CD14-positive monocyte (primary cell): ENCODE measurements around the gene ARHGAP20. TPM values are rescaled to one million over a fixed set of nuclear protein-coding genes. Genes with fewer than 3 reads are reported as not detected.
A peak's percentile ranks its signal among the peaks of the same experiment; 100 is the strongest.

Experiments
- DNase-seq, 3 donors: peaks; one replicate each; pipeline ENCODE4 v3.0.0-alpha.2; 2011 to 2022
- H2AFZ ChIP-seq: 2 replicates; pipeline ENCODE4 v1.6.0; 2012; ENCODE audit warnings: mild to moderate bottlenecking, low read depth, low read length, inconsistent platforms; ENCODE audit not compliant: insufficient read depth, poor library complexity, severe bottlenecking
- H3K27ac ChIP-seq, 2 donors: 1 replicate in 1 of 2; 2 replicates in 1 of 2; pipeline ENCODE4 v1.5.1; 2012 to 2013; ENCODE audit warnings: low read length in 2 of 2, control low read depth in 1 of 2, inconsistent platforms in 1 of 2, low read depth in 1 of 2, mild to moderate bottlenecking in 1 of 2
- H3K27me3 ChIP-seq, 2 donors: one replicate each; pipeline versions ENCODE4 v1.6.0 to v1.6.1; 2011 to 2013; ENCODE audit warnings: low read length in 2 of 2; ENCODE audit not compliant: control insufficient read depth in 2 of 2, insufficient read depth in 2 of 2
- H3K36me3 ChIP-seq, 2 donors: replicated peaks in 1 of 2; 1 replicate in 1 of 2; 2 replicates in 1 of 2; pipeline versions ENCODE4 v1.5.1 to v1.6.1; 2012 to 2013; ENCODE audit warnings: low read length in 2 of 2, control low read depth in 1 of 2, inconsistent platforms in 1 of 2, mild to moderate bottlenecking in 1 of 2; ENCODE audit not compliant: insufficient read depth in 2 of 2, control insufficient read depth in 1 of 2
- H3K4me1 ChIP-seq, 2 donors: 1 replicate in 1 of 2; 2 replicates in 1 of 2; pipeline versions ENCODE4 v1.5.1 to v1.6.1; 2012 to 2013; ENCODE audit warnings: low read length in 2 of 2, control low read depth in 1 of 2, inconsistent platforms in 1 of 2, mild to moderate bottlenecking in 1 of 2, moderate library complexity in 1 of 2; ENCODE audit not compliant: insufficient read depth in 2 of 2, control insufficient read depth in 1 of 2
- H3K4me2 ChIP-seq: replicated peaks from 2 replicates; pipeline ENCODE3; 2012; ENCODE audit warnings: low read length, moderate library complexity, mild to moderate bottlenecking; ENCODE audit not compliant: poor library complexity, severe bottlenecking; ENCODE audit errors: extremely low read depth
- H3K4me3 ChIP-seq, 3 experiments: fragments of 200-600 bp in 1 of 3; sonication (generic) in 1 of 3; replicated peaks in 1 of 3; 1 replicate in 2 of 3; 2 replicates in 1 of 3; pipeline ENCODE4 v1.5.1; 2011 to 2013; ENCODE audit warnings: low read length in 3 of 3, mild to moderate bottlenecking in 3 of 3, control low read depth in 2 of 3, low read depth in 2 of 3, inconsistent platforms in 1 of 3, moderate library complexity in 1 of 3
- H3K79me2 ChIP-seq: 2 replicates; pipeline ENCODE4 v1.6.0; 2012; ENCODE audit warnings: mild to moderate bottlenecking, control low read depth, inconsistent platforms, low read length, moderate library complexity; ENCODE audit not compliant: insufficient read depth
- H3K9ac ChIP-seq: 2 replicates; pipeline ENCODE4 v1.6.0; 2017; ENCODE audit warnings: low read length, mild to moderate bottlenecking; ENCODE audit not compliant: insufficient read depth, poor library complexity, severe bottlenecking
- H3K9me3 ChIP-seq, 2 donors: replicated peaks in 1 of 2; 1 replicate in 1 of 2; 2 replicates in 1 of 2; pipeline versions ENCODE4 v1.5.1 to v1.6.1; 2012 to 2013; ENCODE audit warnings: low read length in 2 of 2, control low read depth in 1 of 2; ENCODE audit not compliant: control insufficient read depth in 1 of 2, insufficient read depth in 1 of 2
- H4K20me1 ChIP-seq: 2 replicates; pipeline ENCODE4 v1.6.0; 2012; ENCODE audit warnings: mild to moderate bottlenecking, low read length, control low read depth, moderate library complexity; ENCODE audit not compliant: insufficient read depth
- H3K27ac Mint-ChIP-seq, 7 donors: one replicate each; pipeline ENCODE4 v1.8.0; 2020; ENCODE audit warnings: mild to moderate bottlenecking in 7 of 7, mixed read lengths in 7 of 7, moderate library complexity in 6 of 7, inconsistent platforms in 2 of 7
- H3K27me3 Mint-ChIP-seq, 3 donors: one replicate each; pipeline ENCODE4 v1.8.0; 2021 to 2022; ENCODE audit warnings: low read depth in 3 of 3, mild to moderate bottlenecking in 3 of 3, mixed read lengths in 3 of 3, moderate library complexity in 3 of 3, inconsistent platforms in 1 of 3
- H3K36me3 Mint-ChIP-seq, 2 donors: one replicate each; pipeline ENCODE4 v1.8.0; 2020; ENCODE audit warnings: mixed read lengths in 2 of 2, inconsistent platforms in 1 of 2, mild to moderate bottlenecking in 1 of 2
- H3K4me1 Mint-ChIP-seq: one replicate; pipeline ENCODE4 v1.8.0; 2020; ENCODE audit warnings: mild to moderate bottlenecking, mixed read lengths
- H3K4me3 Mint-ChIP-seq, 2 donors: one replicate each; pipeline ENCODE4 v1.8.0; 2020; ENCODE audit warnings: mild to moderate bottlenecking in 2 of 2, mixed read lengths in 2 of 2, moderate library complexity in 1 of 2
- H3K9me3 Mint-ChIP-seq, 7 donors: one replicate each; pipeline ENCODE4 v1.8.0; 2020 to 2022; ENCODE audit warnings: mixed read lengths in 7 of 7, mild to moderate bottlenecking in 6 of 7, moderate library complexity in 6 of 7, inconsistent platforms in 2 of 7
- CTCF ChIP-seq: fragments of 200-600 bp; IDR thresholded peaks from one replicate; pipeline ENCODE4 v1.8.0; 2022; ENCODE audit warnings: antibody characterized with exemption, mild to moderate bottlenecking
- WGBS: methylation state at CpG from one replicate; pipeline ENCODE4 v1.1.5; 2013; ENCODE audit warnings: missing lambda C conversion rate; ENCODE audit not compliant: insufficient coverage; 5-methylcytosine and 5-hydroxymethylcytosine counted together
- intact Hi-C, 2 donors: fragments of 100-400 bp; cut with micrococcal nuclease; formaldehyde crosslinking; loops; one replicate each; pipeline versions ENCODE4 v1.15.0 to v1.15.1; 2023
- polyA plus RNA-seq, 3 donors: library from polyadenylated mRNA; depleted of rRNA in 1 of 3; unstranded in 2 of 3; stranded (reverse) in 1 of 3; fragments of 300-500 nt in 2 of 3; fragments of >200 nt in 1 of 3; fragmentation: Illumina TruSeq in 2 of 3; gene quantifications; 1 replicate in 2 of 3; 2 replicates in 1 of 3; pipeline ENCODE4 v1.2.3, GENCODE V29; 2012 to 2021

Gene ARHGAP20
- polyA plus RNA-seq, 3 donors, result 0.04 TPM; not detected in 2

- H3K27ac Mint-ChIP-seq, result no peak overlapping the region
- intact Hi-C loops, result no loop called here
- DNase-seq, result no peak
- H3K4me3 Mint-ChIP-seq, result no peak overlapping the region
- H3K4me1 Mint-ChIP-seq, result peaks cover 9% of the 10 kb centered on the region
- no peaks in the 10 kb centered on the region for H3K27me3 ChIP-seq
- H3K79me2 ChIP-seq, result no peaks in the 10 kb centered on the region
- no peak overlapping the region for H3K27ac ChIP-seq
- no peaks in the 10 kb centered on the region for H3K36me3 ChIP-seq
- no peaks in the 10 kb centered on the region for H4K20me1 ChIP-seq
- H3K27me3 Mint-ChIP-seq, result no peaks in the 10 kb centered on the region
- no peaks in the 10 kb centered on the region for H3K9me3 ChIP-seq
- no peaks in the 10 kb centered on the region for H3K4me1 ChIP-seq
- peaks cover 0 to 5% (median 2%) of the 10 kb centered on the region in 7 donors for H3K9me3 Mint-ChIP-seq
- no peak overlapping the region for H3K4me2 ChIP-seq
- no peak overlapping the region for H3K4me3 ChIP-seq
- 88% methylated on average over 4 of the region's 5 CpGs for WGBS
- TF ChIP-seq CTCF, result no peak
- no peak overlapping the region for H2AFZ ChIP-seq
- no peaks in the 10 kb centered on the region for H3K36me3 Mint-ChIP-seq
- H3K9ac ChIP-seq, result no peak overlapping the region
These were observed 138.8 kb downstream of the ARHGAP20 start for GRCh38 chr11:110573411-110573810.

- Histone ChIP-seq H3K27me3 (no peaks in the 10 kb centered on the region), H3K27ac (no peak overlapping the region), H3K4me3 (no peak overlapping the region), H3K4me1 (no peaks in the 10 kb centered on the region), H3K36me3 (no peaks in the 10 kb centered on the region), H3K9ac (no peak overlapping the region), H3K4me2 (no peak overlapping the region), H3K79me2 (no peaks in the 10 kb centered on the region), H3K9me3 (no peaks in the 10 kb centered on the region), H4K20me1 (no peaks in the 10 kb centered on the region), H2AFZ (no peak overlapping the region)
- H3K9me3 Mint-ChIP-seq, result peaks cover 0 to 5% (median 2%) of the 10 kb centered on the region in 7 donors
- intact Hi-C loops, result no loop called here
- peak overlapping the region in 2 of 7 donors; percentile 57 to 64 for H3K27ac Mint-ChIP-seq
- no peak for TF ChIP-seq CTCF
- no peak for DNase-seq
- no peak overlapping the region for H3K4me3 Mint-ChIP-seq
- H3K4me1 Mint-ChIP-seq, result peaks cover 9% of the 10 kb centered on the region
- no peaks in the 10 kb centered on the region for H3K36me3 Mint-ChIP-seq
- no CpG with 5 or more reads among the region's 5 CpGs for WGBS
- peaks cover 0 to 3% (median 2%) of the 10 kb centered on the region in 3 donors for H3K27me3 Mint-ChIP-seq
These were observed 141.0 kb downstream of the ARHGAP20 start for GRCh38 chr11:110571081-110571720.
